ENCODE results near the gene NOS2.

DNA sequence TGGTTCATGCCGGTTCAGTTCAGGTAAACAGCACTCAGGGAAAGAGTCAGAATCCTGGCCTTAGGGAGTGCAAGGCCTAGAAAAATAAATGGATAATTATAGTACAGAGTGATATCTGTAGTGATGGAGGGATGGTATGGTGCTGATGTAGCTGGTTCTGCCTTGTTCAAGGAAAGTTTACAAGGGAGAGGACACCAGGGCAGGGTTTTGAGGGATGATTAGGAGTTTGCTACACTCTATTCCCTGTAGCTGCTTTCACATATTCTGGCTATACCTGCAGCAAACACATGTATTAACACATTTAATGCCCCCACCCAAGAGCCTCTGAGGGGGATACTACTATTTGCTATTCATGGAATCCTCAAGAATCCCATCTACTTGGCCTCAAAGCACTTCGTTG lies 1.7 kb upstream of the NOS2 start:
- TF ChIP-seq, protein P1, sequence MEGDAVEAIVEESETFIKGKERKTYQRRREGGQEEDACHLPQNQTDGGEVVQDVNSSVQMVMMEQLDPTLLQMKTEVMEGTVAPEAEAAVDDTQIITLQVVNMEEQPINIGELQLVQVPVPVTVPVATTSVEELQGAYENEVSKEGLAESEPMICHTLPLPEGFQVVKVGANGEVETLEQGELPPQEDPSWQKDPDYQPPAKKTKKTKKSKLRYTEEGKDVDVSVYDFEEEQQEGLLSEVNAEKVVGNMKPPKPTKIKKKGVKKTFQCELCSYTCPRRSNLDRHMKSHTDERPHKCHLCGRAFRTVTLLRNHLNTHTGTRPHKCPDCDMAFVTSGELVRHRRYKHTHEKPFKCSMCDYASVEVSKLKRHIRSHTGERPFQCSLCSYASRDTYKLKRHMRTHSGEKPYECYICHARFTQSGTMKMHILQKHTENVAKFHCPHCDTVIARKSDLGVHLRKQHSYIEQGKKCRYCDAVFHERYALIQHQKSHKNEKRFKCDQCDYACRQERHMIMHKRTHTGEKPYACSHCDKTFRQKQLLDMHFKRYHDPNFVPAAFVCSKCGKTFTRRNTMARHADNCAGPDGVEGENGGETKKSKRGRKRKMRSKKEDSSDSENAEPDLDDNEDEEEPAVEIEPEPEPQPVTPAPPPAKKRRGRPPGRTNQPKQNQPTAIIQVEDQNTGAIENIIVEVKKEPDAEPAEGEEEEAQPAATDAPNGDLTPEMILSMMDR (conservative IDR thresholded peaks at IDR 0.05) = no peak
- TF ChIP-seq EZH2 (IDR thresholded peaks at IDR 0.05; ENCODE audit: low read depth) = no peak

All from PC-9 (cell line).